GM19351 (cell line): Measurements from ENCODE around the gene LRRC37A3.
"Not testable (repeated sequence)": the region's sequence is repeated elsewhere in the genome, so short reads cannot be mapped to it uniquely, and the experiment has no call there.

Experiments
- ATAC-seq: cut with Tn5 transposase; IDR thresholded peaks from one replicate; pipeline ENCODE4 v1.9.1; 2021; ENCODE audit warnings: mild to moderate bottlenecking, moderate library complexity; ENCODE audit not compliant: unreplicated experiment

The LRRC37A3 gene

GRCh38 chr17:64919289-64920025 lies at the start of gene LRRC37A3:
LRRC37A3 (minus strand) TSS chr17:64919478; CDS start chr17:64897257, 22,221 bp downstream.
- peak; percentile 89 for ATAC-seq

- ATAC-seq: peak; percentile 91
Measured at GRCh38 chr17:64965873-64966287, 46.6 kb upstream of the LRRC37A3 start.

GRCh38 chr17:64965256-64965872 lies 46.1 kb upstream of the LRRC37A3 start:
- ATAC-seq: not testable (repeated sequence)

DNA sequence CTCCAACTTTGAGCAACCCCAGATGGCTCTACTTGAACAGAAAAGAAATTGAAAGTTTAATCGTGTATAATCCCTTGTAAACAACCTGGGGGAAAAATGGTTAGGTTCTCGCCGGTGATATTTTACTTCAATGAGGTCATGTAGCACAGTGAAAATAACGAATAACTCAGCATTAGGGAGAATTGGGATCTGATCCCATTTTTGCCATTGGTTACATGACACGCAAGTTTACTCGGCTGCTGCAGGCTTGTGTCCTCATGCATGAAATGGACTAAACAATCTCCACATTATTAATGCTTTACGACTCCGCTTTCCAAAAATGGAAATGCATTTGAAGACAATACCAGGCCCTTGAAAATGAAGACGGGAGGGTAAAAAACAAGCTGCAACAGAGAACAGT lies 45.5 kb upstream of the LRRC37A3 start:
- ATAC-seq: no peak

DNA sequence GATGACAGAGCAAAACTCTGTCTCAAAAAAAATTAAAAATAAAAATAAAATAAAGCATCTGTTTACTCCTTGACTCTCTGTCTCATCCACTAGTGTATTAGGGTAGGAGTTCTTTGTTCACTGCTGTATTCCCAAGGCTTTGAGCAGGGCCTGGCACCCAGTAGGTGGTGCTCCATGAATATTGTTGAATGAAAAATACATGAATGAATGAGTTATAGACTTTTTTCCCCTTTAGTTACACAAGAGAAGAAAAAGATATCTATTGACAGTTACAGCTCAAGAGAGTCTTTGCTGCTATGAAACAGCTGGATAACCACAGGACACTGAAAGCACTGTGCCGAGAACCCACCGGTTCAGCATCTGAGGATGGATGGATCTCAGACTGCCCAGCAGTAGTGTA lies 44.5 kb upstream of the LRRC37A3 start:
- ATAC-seq: not testable (repeated sequence)

- ATAC-seq: peak; percentile 35
Measured at GRCh38 chr17:64961563-64962378, 42.5 kb upstream of the LRRC37A3 start.

GRCh38 chr17:64951877-64952276 lies 32.6 kb upstream of the LRRC37A3 start:
- ATAC-seq: no peak

GRCh38 chr17:64950871-64951270 lies 31.6 kb upstream of the LRRC37A3 start:
- ATAC-seq: no peak

DNA sequence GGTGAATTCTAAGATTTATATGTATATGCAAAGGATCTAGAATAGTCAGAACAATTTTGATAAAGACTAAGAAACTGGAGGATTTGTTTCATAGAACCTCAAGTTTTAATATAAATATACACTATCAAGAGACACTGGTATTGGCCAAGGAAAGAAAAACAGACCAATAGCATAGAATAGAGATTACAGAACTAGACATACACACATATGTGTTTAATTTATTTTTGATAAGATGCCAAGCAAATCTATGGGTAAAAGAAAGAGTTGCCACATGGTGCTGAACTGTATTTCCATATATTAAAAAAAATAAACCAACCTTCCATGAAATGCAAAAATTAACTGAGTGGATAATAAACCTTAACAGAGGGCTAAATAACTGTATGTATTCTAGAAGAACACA lies 27.9 kb upstream of the LRRC37A3 start:
- no peak for ATAC-seq

- ATAC-seq: no peak
Measured at GRCh38 chr17:64941761-64942160, 22.5 kb upstream of the LRRC37A3 start.

- no peak for ATAC-seq
Measured at GRCh38 chr17:64941045-64941444, 21.8 kb upstream of the LRRC37A3 start.

- ATAC-seq: no peak
Measured at GRCh38 chr17:64940055-64940454, 20.8 kb upstream of the LRRC37A3 start.

DNA sequence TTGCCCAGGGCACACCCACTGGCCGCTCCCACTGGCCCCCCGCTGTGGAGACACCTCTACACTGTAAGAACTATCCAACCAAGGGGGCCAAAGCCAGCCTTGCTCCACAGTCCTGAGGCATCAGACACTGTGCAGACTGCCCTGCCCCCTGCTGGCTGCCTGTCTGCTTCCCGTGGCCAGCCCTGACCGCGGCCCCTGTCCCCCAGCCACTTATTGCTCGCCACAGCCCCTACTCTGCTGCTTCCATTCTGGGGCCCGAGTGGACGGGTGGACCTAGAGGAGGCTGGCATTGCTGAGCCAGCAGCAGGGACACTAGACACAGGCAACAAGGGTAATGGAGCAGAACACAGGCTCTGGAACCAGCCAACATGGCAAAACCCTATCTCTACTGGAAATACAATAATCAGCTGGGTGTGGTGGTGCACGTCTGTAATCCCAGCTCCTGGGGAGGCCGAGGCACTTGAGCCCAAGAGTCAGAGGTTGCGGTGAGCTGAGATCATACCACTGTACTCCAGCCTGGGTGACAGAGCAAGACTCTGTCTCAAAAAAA lies 19.7 kb upstream of the LRRC37A3 start:
- ATAC-seq: peak; percentile 50

DNA sequence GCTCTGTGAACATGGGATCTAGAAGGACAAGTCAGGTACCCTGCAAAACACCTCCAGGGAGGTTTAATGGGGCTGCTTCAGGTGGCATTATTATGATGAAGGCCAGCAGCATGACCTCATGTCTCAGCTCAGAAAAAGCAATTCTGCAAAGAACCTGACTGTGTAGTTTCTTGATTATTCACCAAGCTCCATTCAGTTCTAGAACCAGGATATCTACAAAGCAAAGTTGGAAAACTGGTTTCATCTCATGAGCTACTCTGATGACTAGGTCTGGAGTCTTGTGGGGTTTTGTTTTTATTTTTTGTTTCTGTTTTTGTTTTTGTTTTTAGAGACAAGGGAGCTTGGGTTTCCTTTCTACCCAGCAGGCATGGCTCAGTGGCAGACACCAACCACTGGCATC lies 19.0 kb upstream of the LRRC37A3 start:
- no peak for ATAC-seq

DNA sequence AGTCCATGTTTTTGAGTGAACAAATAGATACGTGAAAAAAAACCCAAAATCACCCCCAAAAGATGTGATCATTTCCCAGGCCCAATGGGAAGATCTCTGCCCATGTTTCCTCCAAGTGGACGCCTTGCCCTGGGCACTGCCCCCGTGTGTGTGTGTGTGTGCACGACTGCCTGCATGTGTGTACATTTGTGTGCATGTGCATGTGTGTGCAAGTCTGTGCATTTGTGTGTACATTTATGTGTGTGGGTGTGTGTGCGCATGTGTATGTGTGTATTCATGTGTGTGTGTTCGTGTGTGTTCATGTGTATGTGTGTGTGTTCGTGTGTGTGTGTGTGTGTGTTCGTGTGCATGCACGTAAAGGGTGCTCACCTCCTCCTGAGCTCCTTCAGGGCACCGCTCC lies 16.8 kb upstream of the LRRC37A3 start:
- ATAC-seq: no peak

DNA sequence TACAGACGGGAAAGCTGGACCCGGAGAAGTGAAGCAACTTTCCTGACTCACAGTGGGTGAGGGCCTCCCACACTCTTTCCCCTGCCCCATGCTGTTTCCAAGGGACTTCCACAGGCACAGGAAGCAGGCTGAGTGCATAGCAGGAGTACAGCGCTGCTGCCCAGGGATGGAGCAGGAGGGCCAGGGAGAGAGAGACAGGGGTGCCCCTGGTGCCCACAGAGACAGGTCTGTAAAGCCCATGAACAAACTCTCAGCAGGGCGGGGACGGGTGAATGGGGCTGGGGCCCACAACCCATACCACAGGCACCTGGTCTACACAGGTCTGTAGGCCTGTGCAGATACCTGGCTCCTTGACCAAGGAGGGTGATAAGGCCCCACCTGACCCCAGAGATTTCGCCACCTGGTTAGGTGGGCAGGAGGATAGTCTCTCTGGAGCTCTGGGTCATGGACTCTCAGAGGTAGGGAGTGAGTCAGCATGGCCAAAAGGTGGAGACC lies 15.1 kb upstream of the LRRC37A3 start:
- not testable (repeated sequence) for ATAC-seq

DNA sequence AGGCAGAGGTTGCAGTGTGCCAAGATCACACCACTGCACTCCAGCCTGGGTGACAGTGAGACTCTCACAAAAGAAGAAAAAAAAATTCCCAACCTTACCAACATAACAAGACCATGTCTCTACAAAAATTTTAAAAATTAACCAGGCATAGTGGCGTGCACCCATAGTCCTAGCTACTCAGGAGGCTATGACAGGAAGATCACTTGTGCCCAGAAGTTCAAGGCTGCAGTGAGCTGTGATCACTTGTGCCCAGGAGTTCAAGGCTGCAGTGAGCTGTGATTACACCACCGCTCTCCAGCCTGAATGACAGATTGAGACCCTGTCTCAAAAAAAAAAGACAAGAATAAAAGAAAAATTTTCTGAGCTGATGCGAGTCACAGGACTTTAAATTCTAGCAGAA lies 13.6 kb upstream of the LRRC37A3 start:
- not testable (repeated sequence) for ATAC-seq

GRCh38 chr17:64930374-64930773 lies 11.1 kb upstream of the LRRC37A3 start:
- ATAC-seq: not testable (repeated sequence)

DNA sequence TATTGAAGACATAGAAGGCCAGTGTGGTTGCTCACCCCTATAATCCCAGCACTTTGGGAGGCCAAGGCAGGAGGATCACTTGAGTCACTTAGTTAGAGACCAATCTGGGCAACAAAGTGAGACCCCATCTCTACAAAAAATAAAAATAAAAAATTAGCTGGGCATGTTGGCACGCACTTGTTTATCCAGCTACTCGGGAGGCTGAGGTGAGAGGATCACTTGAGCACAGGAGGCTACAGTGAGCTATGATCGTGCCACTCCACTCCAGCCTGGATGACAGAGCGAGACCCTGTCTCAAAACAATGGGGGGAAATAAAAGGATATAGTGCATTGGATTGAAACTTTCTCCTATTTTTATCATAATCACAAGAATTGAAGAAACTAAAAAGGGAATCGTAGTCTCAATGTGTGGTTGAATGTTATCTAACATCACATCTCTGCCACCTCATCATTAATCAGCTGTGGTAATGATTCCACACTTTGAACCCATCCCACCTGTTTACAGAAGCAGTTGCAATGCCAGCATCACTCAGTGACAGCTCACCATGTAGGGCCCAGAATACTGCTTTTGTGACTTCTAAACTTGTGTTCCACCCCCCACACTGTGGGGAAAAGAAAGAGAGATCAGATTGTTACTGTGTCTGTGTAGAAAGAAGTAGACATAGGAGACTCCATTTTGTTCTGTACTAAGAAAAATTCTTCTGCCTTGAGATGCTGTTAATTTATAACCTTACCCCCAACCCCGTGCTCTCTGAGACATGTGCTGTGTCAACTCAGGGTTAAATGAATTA lies 10.3 kb upstream of the LRRC37A3 start:
- ATAC-seq: not testable (repeated sequence)

DNA sequence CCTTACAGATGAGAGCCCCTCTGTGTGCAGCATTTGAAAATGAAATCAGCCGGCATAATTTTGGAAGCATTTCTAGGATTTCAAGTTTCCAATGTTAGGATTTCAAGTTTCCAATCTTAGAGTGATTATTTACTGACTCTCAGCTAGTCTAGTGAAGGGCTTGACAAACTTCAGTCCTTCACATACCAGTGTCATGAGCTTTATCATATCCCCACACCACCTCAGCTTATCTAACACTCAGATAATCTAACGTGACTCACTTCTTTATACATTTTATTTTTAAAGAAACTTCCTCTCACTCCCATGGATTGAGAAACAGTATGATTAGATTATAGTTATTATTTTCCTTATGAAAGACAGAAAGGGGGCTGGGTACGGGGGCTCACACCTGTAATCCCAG lies 9.4 kb upstream of the LRRC37A3 start:
- ATAC-seq: not testable (repeated sequence)
